WTC11 (cell line): Measurements from ENCODE around the gene DUSP18.

Experiments used
- FOXP1 ChIP-seq: sonication (generic); formaldehyde crosslinking; IDR thresholded peaks from 2 replicates; pipeline ENCODE4 v1.8.0; 2022; ENCODE audit warnings: missing genetic modification reagents, mild to moderate bottlenecking, moderate library complexity, borderline replicate concordance
- JUN ChIP-seq: sonication (generic); formaldehyde crosslinking; IDR thresholded peaks from 2 replicates; pipeline ENCODE4 v1.8.0; 2023; ENCODE audit warnings: mild to moderate bottlenecking, missing genetic modification reagents
- OVOL2 ChIP-seq: fragments of 250-450 bp; sonication (Bioruptor Pico); IDR thresholded peaks from 2 replicates; pipeline ENCODE4 v1.9.0; 2021; ENCODE audit warnings: mild to moderate bottlenecking, borderline replicate concordance
- SMAD3 ChIP-seq: sonication (generic); formaldehyde crosslinking; IDR thresholded peaks from 2 replicates; pipeline ENCODE4 v1.8.0; 2022; ENCODE audit warnings: missing genetic modification reagents, mild to moderate bottlenecking, borderline replicate concordance
- SP1 ChIP-seq: sonication (generic); formaldehyde crosslinking; conservative IDR thresholded peaks from 2 replicates; pipeline ENCODE4 v1.8.1; 2022; ENCODE audit warnings: missing genetic modification reagents
- TEAD4 ChIP-seq: sonication (generic); formaldehyde crosslinking; IDR thresholded peaks from 2 replicates; pipeline ENCODE4 v1.8.0; 2022; ENCODE audit warnings: mild to moderate bottlenecking, missing genetic modification reagents
- ZNF416 ChIP-seq: fragments of 250-450 bp; sonication (Bioruptor Pico); IDR thresholded peaks from 2 replicates; pipeline ENCODE4 v1.9.0; 2021; ENCODE audit warnings: mild to moderate bottlenecking, inconsistent platforms
- TF ChIP-seq, protein P1 (sequence below): sonication (generic); formaldehyde crosslinking; IDR thresholded peaks from 2 replicates; pipeline ENCODE4 v1.8.1; 2022; ENCODE audit warnings: mild to moderate bottlenecking, missing genetic modification reagents, moderate library complexity, borderline replicate concordance
- TF ChIP-seq, protein P2 (sequence below): fragments of 200-600 bp; IDR thresholded peaks from 2 replicates; pipeline ENCODE4 v1.8.0; 2022; ENCODE audit warnings: antibody characterized with exemption
- TF ChIP-seq, protein P3 (sequence below): sonication (generic); formaldehyde crosslinking; conservative IDR thresholded peaks from 2 replicates; pipeline ENCODE4 v1.8.1; 2022; ENCODE audit warnings: mild to moderate bottlenecking, missing genetic modification reagents

DNA sequence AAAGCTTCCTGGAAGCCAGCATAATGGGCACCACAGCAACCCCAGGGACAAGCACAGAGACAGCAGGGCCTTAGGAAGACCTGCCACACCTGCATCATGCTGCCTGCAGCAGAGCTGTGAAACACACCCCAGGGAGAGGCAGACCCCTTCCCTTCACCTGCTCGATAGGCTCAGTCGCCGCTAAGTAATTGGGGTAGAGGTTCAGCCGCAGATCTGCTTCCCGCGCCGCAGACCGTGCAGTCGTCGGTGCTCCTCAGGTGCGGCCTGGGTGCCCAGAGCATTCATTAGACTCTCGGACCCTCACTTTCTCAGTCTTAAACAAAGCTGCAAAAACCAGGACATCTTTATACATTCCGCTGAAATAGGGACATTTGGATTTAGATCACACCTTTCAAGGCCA, 2.9 kb downstream of the DUSP18 start:
- TF ChIP-seq ZNF416 (no peak), SP1 (CRISPR knock-in tag) (no peak), SMAD3 (no peak), OVOL2 (CRISPR knock-in tag) (no peak), TEAD4 (CRISPR knock-in tag) (no peak), FOXP1 (CRISPR knock-in tag) (no peak), JUN (no peak)
- TF ChIP-seq, protein P1, sequence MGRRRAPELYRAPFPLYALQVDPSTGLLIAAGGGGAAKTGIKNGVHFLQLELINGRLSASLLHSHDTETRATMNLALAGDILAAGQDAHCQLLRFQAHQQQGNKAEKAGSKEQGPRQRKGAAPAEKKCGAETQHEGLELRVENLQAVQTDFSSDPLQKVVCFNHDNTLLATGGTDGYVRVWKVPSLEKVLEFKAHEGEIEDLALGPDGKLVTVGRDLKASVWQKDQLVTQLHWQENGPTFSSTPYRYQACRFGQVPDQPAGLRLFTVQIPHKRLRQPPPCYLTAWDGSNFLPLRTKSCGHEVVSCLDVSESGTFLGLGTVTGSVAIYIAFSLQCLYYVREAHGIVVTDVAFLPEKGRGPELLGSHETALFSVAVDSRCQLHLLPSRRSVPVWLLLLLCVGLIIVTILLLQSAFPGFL (CRISPR knock-in tag), result no peak
- TF ChIP-seq, protein P2, sequence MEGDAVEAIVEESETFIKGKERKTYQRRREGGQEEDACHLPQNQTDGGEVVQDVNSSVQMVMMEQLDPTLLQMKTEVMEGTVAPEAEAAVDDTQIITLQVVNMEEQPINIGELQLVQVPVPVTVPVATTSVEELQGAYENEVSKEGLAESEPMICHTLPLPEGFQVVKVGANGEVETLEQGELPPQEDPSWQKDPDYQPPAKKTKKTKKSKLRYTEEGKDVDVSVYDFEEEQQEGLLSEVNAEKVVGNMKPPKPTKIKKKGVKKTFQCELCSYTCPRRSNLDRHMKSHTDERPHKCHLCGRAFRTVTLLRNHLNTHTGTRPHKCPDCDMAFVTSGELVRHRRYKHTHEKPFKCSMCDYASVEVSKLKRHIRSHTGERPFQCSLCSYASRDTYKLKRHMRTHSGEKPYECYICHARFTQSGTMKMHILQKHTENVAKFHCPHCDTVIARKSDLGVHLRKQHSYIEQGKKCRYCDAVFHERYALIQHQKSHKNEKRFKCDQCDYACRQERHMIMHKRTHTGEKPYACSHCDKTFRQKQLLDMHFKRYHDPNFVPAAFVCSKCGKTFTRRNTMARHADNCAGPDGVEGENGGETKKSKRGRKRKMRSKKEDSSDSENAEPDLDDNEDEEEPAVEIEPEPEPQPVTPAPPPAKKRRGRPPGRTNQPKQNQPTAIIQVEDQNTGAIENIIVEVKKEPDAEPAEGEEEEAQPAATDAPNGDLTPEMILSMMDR, result no peak
- TF ChIP-seq, protein P3, sequence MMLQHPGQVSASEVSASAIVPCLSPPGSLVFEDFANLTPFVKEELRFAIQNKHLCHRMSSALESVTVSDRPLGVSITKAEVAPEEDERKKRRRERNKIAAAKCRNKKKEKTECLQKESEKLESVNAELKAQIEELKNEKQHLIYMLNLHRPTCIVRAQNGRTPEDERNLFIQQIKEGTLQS (CRISPR knock-in tag), result no peak
